ENCODE results near the gene TMEM54. TPM values are rescaled to one million over a fixed set of nuclear protein-coding genes. Genes with fewer than 3 reads are reported as not detected.

TMEM54 gene
- total and polyA plus RNA-seq, 4 experiments from 2014 or later: not detected

- Mint-ChIP-seq H3K27ac (no peak overlapping the region), H3K4me1 (peaks cover 13 to 17% (median 15%) of the 10 kb centered on the region in 4 donors), H3K36me3 (peaks cover 0 to 5% of the 10 kb centered on the region in 2 donors), H3K27me3 (peaks cover 17 to 25% of the 10 kb centered on the region in 2 donors), H3K4me3 (no peak overlapping the region), H3K9me3 (peaks cover 0 to 2% (median 0%) of the 10 kb centered on the region in 8 donors)
- peaks cover 12% of the 10 kb centered on the region for H3K27me3 ChIP-seq (ENCODE audit: insufficient read depth, low read length)
- no peak overlapping the region for H3K27ac ChIP-seq (ENCODE audit: low read depth, low read length)
- intact Hi-C loops (cut with micrococcal nuclease): no loop called here
- H3K36me3 ChIP-seq (ENCODE audit: insufficient read depth, low read length): no peaks in the 10 kb centered on the region
- CTCF ChIA-PET (ENCODE audit: partially characterized antibody): interaction anchor here (1.1 to 7.6 kb wide), 2 partner anchors 78 to 126 kb away, joined by 6 to 63 read pairs; no protein-coding TSS in a partner anchor
- POLR2A ChIA-PET (ENCODE audit: partially characterized antibody): no interaction called here
- H3K9me3 ChIP-seq (ENCODE audit: control insufficient read depth in 1 of 2, low read length in 2 of 2): no peaks in the 10 kb centered on the region
- H3K4me3 ChIP-seq (ENCODE audit: low read length in 2 of 2): no peak overlapping the region
- H3K4me1 ChIP-seq (ENCODE audit: insufficient read depth, low read length): peaks cover 17% of the 10 kb centered on the region
- DNase-seq: no peak
Measured at GRCh38 chr1:32929366-32929765, 28.2 kb upstream of the TMEM54 start.

DNA sequence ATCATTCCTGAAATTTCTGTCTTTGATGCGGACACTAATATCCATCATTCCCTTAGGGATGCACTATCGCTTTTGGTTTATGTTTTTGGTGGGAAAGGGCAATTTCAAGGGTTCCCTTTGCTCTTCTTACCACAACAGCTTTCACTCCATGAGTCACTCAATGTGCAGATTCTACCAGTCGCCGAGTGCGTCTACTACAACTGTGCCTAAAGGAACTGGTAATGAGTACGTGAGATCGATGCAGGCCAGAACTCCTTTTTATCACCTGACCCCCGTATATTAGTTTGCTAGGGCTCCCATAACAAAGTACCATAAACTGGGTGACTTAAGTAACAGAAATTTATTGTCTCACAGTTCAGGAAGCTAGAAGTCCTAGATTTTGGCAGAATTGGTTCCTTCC lies 27.5 kb upstream of the TMEM54 start:
- peaks cover 17% of the 10 kb centered on the region for H3K4me1 ChIP-seq (ENCODE audit: insufficient read depth, low read length)
- Mint-ChIP-seq H3K36me3 (peaks cover 0 to 5% of the 10 kb centered on the region in 2 donors), H3K9me3 (peaks cover 0 to 2% (median 0%) of the 10 kb centered on the region in 8 donors), H3K27ac (no peak overlapping the region), H3K4me1 (peaks cover 14 to 21% (median 18%) of the 10 kb centered on the region in 4 donors), H3K4me3 (no peak overlapping the region), H3K27me3 (peaks cover 24 to 30% of the 10 kb centered on the region in 2 donors)
- ChIA-PET CTCF (ENCODE audit: partially characterized antibody) (no interaction called here), POLR2A (ENCODE audit: partially characterized antibody) (no interaction called here)
- H3K27ac ChIP-seq (ENCODE audit: low read depth, low read length): no peak overlapping the region
- H3K36me3 ChIP-seq (ENCODE audit: insufficient read depth, low read length): no peaks in the 10 kb centered on the region
- intact Hi-C loops (cut with micrococcal nuclease): no loop called here
- H3K9me3 ChIP-seq (ENCODE audit: control insufficient read depth in 1 of 2, low read length in 2 of 2): no peaks in the 10 kb centered on the region
- DNase-seq: no peak
- peaks cover 14% of the 10 kb centered on the region for H3K27me3 ChIP-seq (ENCODE audit: insufficient read depth, low read length)
- H3K4me3 ChIP-seq (ENCODE audit: low read length in 2 of 2): no peak overlapping the region

DNA sequence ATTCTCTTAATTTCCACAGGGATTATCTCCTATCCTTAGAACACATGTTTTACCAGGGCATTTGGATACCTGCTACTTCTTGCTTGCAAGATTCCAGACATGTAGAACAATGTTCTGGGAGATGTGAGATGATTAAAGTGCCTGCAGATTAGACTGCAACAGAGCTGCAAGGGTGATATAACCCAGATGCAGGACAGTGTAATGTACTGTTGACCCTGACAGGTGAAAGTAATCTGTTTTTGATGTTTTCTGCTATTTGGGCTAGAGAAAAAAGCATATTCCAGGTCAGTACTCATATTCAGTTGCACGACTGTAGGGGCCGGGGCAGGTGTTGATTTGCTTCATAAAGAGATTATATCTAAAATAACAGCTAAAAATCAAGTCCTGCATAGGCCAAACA lies 27.1 kb upstream of the TMEM54 start:
- Histone ChIP-seq H3K9me3 (ENCODE audit: control insufficient read depth in 1 of 2, low read length in 2 of 2) (no peaks in the 10 kb centered on the region), H3K4me3 (ENCODE audit: low read length in 2 of 2) (no peak overlapping the region), H3K36me3 (ENCODE audit: insufficient read depth, low read length) (no peaks in the 10 kb centered on the region), H3K4me1 (ENCODE audit: insufficient read depth, low read length) (peaks cover 17% of the 10 kb centered on the region), H3K27ac (ENCODE audit: low read depth, low read length) (no peak overlapping the region), H3K27me3 (ENCODE audit: insufficient read depth, low read length) (peaks cover 14% of the 10 kb centered on the region)
- ChIA-PET POLR2A (ENCODE audit: partially characterized antibody) (no interaction called here), CTCF (ENCODE audit: partially characterized antibody) (no interaction called here)
- no peak overlapping the region for H3K4me3 Mint-ChIP-seq
- DNase-seq: no peak
- peaks cover 14 to 24% (median 17%) of the 10 kb centered on the region in 4 donors for H3K4me1 Mint-ChIP-seq
- peaks cover 0 to 2% (median 0%) of the 10 kb centered on the region in 8 donors for H3K9me3 Mint-ChIP-seq
- peaks cover 27 to 34% of the 10 kb centered on the region in 2 donors for H3K27me3 Mint-ChIP-seq
- H3K27ac Mint-ChIP-seq: no peak overlapping the region
- H3K36me3 Mint-ChIP-seq: peaks cover 0 to 2% of the 10 kb centered on the region in 2 donors
- intact Hi-C loops (cut with micrococcal nuclease): no loop called here

DNA sequence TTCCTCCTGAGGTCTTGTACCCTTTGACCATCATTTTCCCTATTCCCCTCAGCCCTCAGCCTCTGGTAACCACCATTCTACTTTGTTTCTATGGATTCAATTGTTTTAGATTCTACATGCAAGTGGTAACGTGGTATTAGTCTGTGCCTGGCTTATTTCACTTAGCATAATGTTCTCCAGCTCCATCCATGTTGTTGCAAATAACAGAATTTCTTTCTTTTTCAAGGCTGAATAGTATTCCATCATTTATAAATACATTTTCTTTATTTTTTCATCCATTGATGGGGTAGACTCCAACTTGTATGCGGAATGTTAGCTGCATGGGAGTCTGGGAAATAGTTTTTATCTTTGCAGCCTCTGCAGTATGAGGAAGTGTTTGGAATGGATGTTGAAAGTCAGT lies 26.3 kb upstream of the TMEM54 start:
- CTCF ChIA-PET (ENCODE audit: partially characterized antibody): no interaction called here
- Histone ChIP-seq H3K4me3 (ENCODE audit: low read length in 2 of 2) (no peak overlapping the region), H3K4me1 (ENCODE audit: insufficient read depth, low read length) (peaks cover 17% of the 10 kb centered on the region), H3K9me3 (ENCODE audit: control insufficient read depth in 1 of 2, low read length in 2 of 2) (no peaks in the 10 kb centered on the region), H3K36me3 (ENCODE audit: insufficient read depth, low read length) (no peaks in the 10 kb centered on the region), H3K27ac (ENCODE audit: low read depth, low read length) (no peak overlapping the region), H3K27me3 (ENCODE audit: insufficient read depth, low read length) (peaks cover 14% of the 10 kb centered on the region)
- H3K27ac Mint-ChIP-seq: no peak overlapping the region
- H3K4me3 Mint-ChIP-seq: no peak overlapping the region
- POLR2A ChIA-PET (ENCODE audit: partially characterized antibody): no interaction called here
- intact Hi-C loops (cut with micrococcal nuclease): no loop called here
- peaks cover 0 to 2% (median 0%) of the 10 kb centered on the region in 8 donors for H3K9me3 Mint-ChIP-seq
- H3K27me3 Mint-ChIP-seq: peaks cover 32 to 42% of the 10 kb centered on the region in 2 donors
- peaks cover 0 to 2% of the 10 kb centered on the region in 2 donors for H3K36me3 Mint-ChIP-seq
- no peak for DNase-seq
- H3K4me1 Mint-ChIP-seq: peaks cover 14 to 24% (median 17%) of the 10 kb centered on the region in 4 donors

DNA sequence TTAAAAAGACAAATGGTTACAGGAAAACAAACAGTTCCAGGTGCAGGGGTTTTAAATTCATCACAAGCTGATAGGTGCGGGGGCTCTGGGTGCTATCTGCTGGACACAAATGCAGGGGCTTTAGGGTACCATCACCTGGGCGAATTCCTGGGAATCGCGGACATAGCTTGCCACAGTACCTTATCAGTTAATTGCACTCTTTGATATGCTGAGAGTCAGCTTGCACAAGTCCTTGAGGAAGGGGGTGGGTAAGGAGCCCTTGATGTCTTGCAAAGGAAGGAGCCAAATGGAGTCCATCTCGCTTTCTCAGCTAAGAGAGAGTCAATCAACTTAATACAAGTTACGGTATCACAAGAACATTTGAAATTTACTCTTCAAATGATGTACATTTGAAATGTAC lies 25.4 kb upstream of the TMEM54 start:
- peaks cover 0 to 2% of the 10 kb centered on the region in 2 donors for H3K36me3 Mint-ChIP-seq
- peaks cover 14 to 24% (median 17%) of the 10 kb centered on the region in 4 donors for H3K4me1 Mint-ChIP-seq
- DNase-seq: no peak
- intact Hi-C loops (cut with micrococcal nuclease): no loop called here
- no peak overlapping the region for H3K27ac Mint-ChIP-seq
- H3K9me3 Mint-ChIP-seq: peaks cover 0 to 2% (median 0%) of the 10 kb centered on the region in 8 donors
- Histone ChIP-seq H3K27ac (ENCODE audit: low read depth, low read length) (no peak overlapping the region), H3K27me3 (ENCODE audit: insufficient read depth, low read length) (peaks cover 14% of the 10 kb centered on the region), H3K9me3 (ENCODE audit: control insufficient read depth in 1 of 2, low read length in 2 of 2) (no peaks in the 10 kb centered on the region), H3K36me3 (ENCODE audit: insufficient read depth, low read length) (no peaks in the 10 kb centered on the region), H3K4me1 (ENCODE audit: insufficient read depth, low read length) (peaks cover 17% of the 10 kb centered on the region), H3K4me3 (ENCODE audit: low read length in 2 of 2) (no peak overlapping the region)
- CTCF ChIA-PET (ENCODE audit: partially characterized antibody): interaction anchor here (0.7 to 1.3 kb wide), 2 partner anchors 53 to 160 kb away, joined by 4 read pairs; no protein-coding TSS in a partner anchor
- POLR2A ChIA-PET (ENCODE audit: partially characterized antibody): no interaction called here
- H3K4me3 Mint-ChIP-seq: peak overlapping the region in 1 of 8 donors; percentile 27
- peaks cover 37 to 47% of the 10 kb centered on the region in 2 donors for H3K27me3 Mint-ChIP-seq

DNA sequence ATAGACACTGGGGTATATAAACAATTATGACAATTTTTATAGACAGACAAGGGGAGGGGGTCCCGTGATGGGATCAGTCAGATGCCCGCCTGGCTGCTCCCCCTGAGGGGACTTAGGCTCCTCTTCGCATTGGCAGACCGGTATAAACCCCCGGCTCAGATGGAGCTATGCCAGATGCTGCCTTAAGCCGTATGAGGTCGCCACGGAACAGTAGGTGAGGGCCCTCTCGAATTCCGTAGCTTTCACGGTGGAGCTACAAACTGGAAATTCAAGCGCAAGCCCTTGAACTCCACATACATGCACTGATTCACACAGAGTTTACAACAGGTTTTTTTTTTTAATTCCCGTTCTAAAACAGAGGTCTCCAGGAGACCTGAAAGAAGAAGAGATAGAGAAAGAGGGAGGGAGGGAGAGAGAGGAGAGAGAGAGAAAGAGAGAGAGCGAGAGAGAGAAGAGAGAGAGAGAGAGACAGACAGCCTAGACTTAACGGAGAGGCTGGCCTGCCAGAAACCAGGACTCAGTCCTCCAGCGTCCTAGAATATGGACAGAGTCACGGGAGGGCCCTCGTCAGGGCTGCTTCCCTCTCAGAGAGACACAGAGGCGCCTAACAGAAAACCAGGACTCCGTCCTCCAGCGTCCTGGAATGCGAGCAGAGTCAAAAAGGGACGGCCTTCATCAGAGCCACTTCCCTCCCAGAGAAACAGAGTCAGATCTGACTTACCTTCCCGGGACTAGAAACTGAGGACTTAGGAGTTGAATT lies 24.4 kb upstream of the TMEM54 start:
- H3K9me3 Mint-ChIP-seq: peaks cover 0 to 2% (median 0%) of the 10 kb centered on the region in 8 donors
- H3K4me3 Mint-ChIP-seq: peak overlapping the region; percentile 1 to 82 (median 47)
- H3K36me3 ChIP-seq (ENCODE audit: insufficient read depth, low read length): no peaks in the 10 kb centered on the region
- H3K27me3 Mint-ChIP-seq: peaks cover 42 to 52% of the 10 kb centered on the region in 2 donors
- peak overlapping the region in 1 of 7 donors; percentile 64 for H3K27ac Mint-ChIP-seq
- peaks cover 0 to 2% of the 10 kb centered on the region in 2 donors for H3K36me3 Mint-ChIP-seq
- H3K9me3 ChIP-seq (ENCODE audit: control insufficient read depth in 1 of 2, low read length in 2 of 2): no peaks in the 10 kb centered on the region
- intact Hi-C loops (cut with micrococcal nuclease): loop anchor here (2.0 kb wide), 1 partner anchor 129 kb away; no protein-coding TSS in a partner anchor
- DNase-seq: peak in 4 of 5 donors; percentile 14 to 27 (median 20)
- H3K27ac ChIP-seq (ENCODE audit: low read depth, low read length): no peak overlapping the region
- peaks cover 23% of the 10 kb centered on the region for H3K27me3 ChIP-seq (ENCODE audit: insufficient read depth, low read length)
- H3K4me1 ChIP-seq (ENCODE audit: insufficient read depth, low read length): peaks cover 17% of the 10 kb centered on the region
- ChIA-PET CTCF (ENCODE audit: partially characterized antibody) (interaction anchor here (0.7 to 1.3 kb wide), 3 partner anchors 129 to 1308 kb away, joined by 3 to 5 read pairs (median 4); partner anchors contain the start of gene HCRTR1), POLR2A (ENCODE audit: partially characterized antibody) (interaction anchor here (1.1 kb wide), 1 partner anchor 38 kb away, joined by 3 read pairs; no protein-coding TSS in a partner anchor)
- H3K4me3 ChIP-seq (ENCODE audit: low read length in 2 of 2): no peak overlapping the region
- peaks cover 14 to 24% (median 17%) of the 10 kb centered on the region in 4 donors for H3K4me1 Mint-ChIP-seq

- peaks cover 25% of the 10 kb centered on the region for H3K27me3 ChIP-seq (ENCODE audit: insufficient read depth, low read length)
- H3K9me3 Mint-ChIP-seq: peaks cover 0 to 2% (median 0%) of the 10 kb centered on the region in 8 donors
- POLR2A ChIA-PET (ENCODE audit: partially characterized antibody): interaction anchor here (1.1 kb wide), 1 partner anchor 39 kb away, joined by 3 read pairs; no protein-coding TSS in a partner anchor
- H3K9me3 ChIP-seq (ENCODE audit: control insufficient read depth in 1 of 2, low read length in 2 of 2): no peaks in the 10 kb centered on the region
- H3K4me1 Mint-ChIP-seq: peaks cover 14 to 24% (median 18%) of the 10 kb centered on the region in 4 donors
- no peak overlapping the region for H3K27ac ChIP-seq (ENCODE audit: low read depth, low read length)
- intact Hi-C loops (cut with micrococcal nuclease): loop anchor here (2.0 kb wide), 1 partner anchor 130 kb away; no protein-coding TSS in a partner anchor
- H3K36me3 Mint-ChIP-seq: peaks cover 0 to 2% of the 10 kb centered on the region in 2 donors
- no peak overlapping the region for H3K4me3 ChIP-seq (ENCODE audit: low read length in 2 of 2)
- H3K27ac Mint-ChIP-seq: no peak overlapping the region
- peaks cover 17% of the 10 kb centered on the region for H3K4me1 ChIP-seq (ENCODE audit: insufficient read depth, low read length)
- peak overlapping the region in 7 of 8 donors; percentile 1 to 82 (median 54) for H3K4me3 Mint-ChIP-seq
- H3K27me3 Mint-ChIP-seq: peaks cover 47 to 56% of the 10 kb centered on the region in 2 donors
- H3K36me3 ChIP-seq (ENCODE audit: insufficient read depth, low read length): no peaks in the 10 kb centered on the region
- CTCF ChIA-PET (ENCODE audit: partially characterized antibody): interaction anchor here (0.7 to 1.3 kb wide), 3 partner anchors 129 to 1308 kb away, joined by 3 to 5 read pairs (median 4); partner anchors contain the start of gene HCRTR1
- DNase-seq: peak in 1 of 5 donors; percentile 6
Measured at GRCh38 chr1:32924881-32925344, 23.7 kb upstream of the TMEM54 start.
